ENCODE results near the gene EYS. TPM values are rescaled to one million over a fixed set of nuclear protein-coding genes. Genes with fewer than 3 reads are reported as not detected.

EYS gene
- total RNA-seq, 1 experiment from 2014 or later: not detected

GRCh38 chr6:63790334-63790733, 1916.7 kb downstream of the EYS start:
- Histone ChIP-seq H3K9me3 (ENCODE audit: control insufficient read depth, low read depth, low read length) (no peaks in the 10 kb centered on the region), H3K56ac (ENCODE audit: insufficient read length, low read depth, low read length) (no peak overlapping the region), H2BK12ac (ENCODE audit: insufficient read length, low read depth, low read length) (no peak overlapping the region), H4K5ac (ENCODE audit: insufficient read length, low read depth, low read length) (no peak overlapping the region), H3K79me1 (ENCODE audit: insufficient read depth, low read depth, low read length, poor library complexity, severe bottlenecking) (no peaks in the 10 kb centered on the region), H4K91ac (ENCODE audit: insufficient read length, low read depth, low read length) (no peak overlapping the region), H2AFZ (ENCODE audit: low read length) (no peak overlapping the region), H3K9ac (ENCODE audit: extremely low read depth, insufficient read length, low read length) (no peak overlapping the region), H3K18ac (ENCODE audit: insufficient read length, low read depth, low read length) (no peak overlapping the region), H2BK5ac (ENCODE audit: insufficient read length, low read length) (no peak overlapping the region), H3K4me1 (ENCODE audit: insufficient read depth, low read length) (no peaks in the 10 kb centered on the region; the same call in 1 of the 2 replicates), H3K27ac (ENCODE audit: insufficient read length, low read depth, low read length) (no peak overlapping the region), H2BK120ac (ENCODE audit: low read depth, low read length, poor library complexity, severe bottlenecking) (no peak overlapping the region), H3K23ac (ENCODE audit: insufficient read length, low read depth, low read length) (no peak overlapping the region), H2BK15ac (ENCODE audit: low read depth, low read length) (no peak overlapping the region), H3T11ph (ENCODE audit: low read length) (no peak overlapping the region), H3K4ac (ENCODE audit: low read depth, low read length) (no peak overlapping the region), H3K14ac (ENCODE audit: insufficient read depth, low read length) (no peak overlapping the region), H4K8ac (replicated peaks; ENCODE audit: insufficient read length, low read depth, low read length) (no peak overlapping the region), H3K79me2 (ENCODE audit: insufficient read depth, low read length) (no peaks in the 10 kb centered on the region), H2BK20ac (ENCODE audit: low read depth, low read length, poor library complexity, severe bottlenecking) (no peak overlapping the region), H3K23me2 (ENCODE audit: insufficient read length, low read depth, low read length, poor library complexity, severe bottlenecking) (no peaks in the 10 kb centered on the region), H4K20me1 (ENCODE audit: control insufficient read depth, insufficient read depth, insufficient read length) (no peaks in the 10 kb centered on the region), H3K27me3 (ENCODE audit: insufficient read depth, low read length) (no peaks in the 10 kb centered on the region), H2AK5ac (ENCODE audit: insufficient read length, low read length) (no peak overlapping the region), H3K4me2 (ENCODE audit: insufficient read depth, insufficient read length, low read length) (no peak overlapping the region)
- DNase-seq: no peak
- no CpG with 5 or more reads among the region's 3 CpGs for WGBS (ENCODE audit: extremely low coverage, insufficient read length, low lambda C conversion rate)
- H3K27ac Mint-ChIP-seq: no peak overlapping the region
- no peaks in the 10 kb centered on the region for H3K27me3 Mint-ChIP-seq (ENCODE audit: low read depth)
- no peaks in the 10 kb centered on the region for H3K36me3 Mint-ChIP-seq (ENCODE audit: insufficient read depth in 1 of 3, low read depth in 3 of 3)
- H3K4me1 Mint-ChIP-seq: peaks cover under 1% of the 10 kb centered on the region in 2 experiments; a peak in 3 of 4 replicates
- TF ChIP-seq CTCF (conservative IDR thresholded peaks at IDR 0.05): no peak
- H3K9me3 Mint-ChIP-seq: no peaks in the 10 kb centered on the region
- no peak overlapping the region for H3K4me3 Mint-ChIP-seq
